GM15510 (cell line): Measurements from ENCODE around the gene PID1.

Experiments
- POLR2A ChIP-seq: IDR thresholded peaks from 3 replicates; pipeline ENCODE4 v1.6.1; 2011; ENCODE audit warnings: borderline replicate concordance; ENCODE audit not compliant: insufficient read length; ENCODE audit errors: extremely low read depth

PID1 gene

GRCh38 chr2:229243890-229244560 lies 27.1 kb downstream of the PID1 start:
- TF ChIP-seq POLR2A = no peak

GRCh38 chr2:229240984-229241491 lies 30.0 kb downstream of the PID1 start:
- TF ChIP-seq POLR2A = no peak

GRCh38 chr2:229239021-229239420 lies 32.1 kb downstream of the PID1 start:
- TF ChIP-seq POLR2A = no peak

GRCh38 chr2:229237270-229237669 lies 33.8 kb downstream of the PID1 start:
- TF ChIP-seq POLR2A = no peak

- no peak for TF ChIP-seq POLR2A
Observed at GRCh38 chr2:229235131-229235914, 35.8 kb downstream of the PID1 start.

GRCh38 chr2:229231885-229232284 lies 39.2 kb downstream of the PID1 start:
- TF ChIP-seq POLR2A = no peak

GRCh38 chr2:229231328-229231868 lies 39.7 kb downstream of the PID1 start:
- no peak for TF ChIP-seq POLR2A

GRCh38 chr2:229230911-229231310 lies 40.2 kb downstream of the PID1 start:
- TF ChIP-seq POLR2A = no peak

GRCh38 chr2:229230256-229230655 lies 40.8 kb downstream of the PID1 start:
- TF ChIP-seq POLR2A = no peak

GRCh38 chr2:229226382-229226781 lies 44.7 kb downstream of the PID1 start:
- TF ChIP-seq POLR2A = no peak

GRCh38 chr2:229223107-229223506 lies 48.0 kb downstream of the PID1 start:
- TF ChIP-seq POLR2A = no peak

- TF ChIP-seq POLR2A = no peak
Observed at GRCh38 chr2:229221641-229222040, 49.4 kb downstream of the PID1 start.

GRCh38 chr2:229220254-229220653 lies 50.8 kb downstream of the PID1 start:
- TF ChIP-seq POLR2A = no peak

GRCh38 chr2:229218329-229218921 lies 52.7 kb downstream of the PID1 start:
- TF ChIP-seq POLR2A = no peak

- TF ChIP-seq POLR2A = no peak
Observed at GRCh38 chr2:229212241-229212640, 58.8 kb downstream of the PID1 start.

GRCh38 chr2:229210641-229211040 lies 60.4 kb downstream of the PID1 start:
- no peak for TF ChIP-seq POLR2A

- no peak for TF ChIP-seq POLR2A
Observed at GRCh38 chr2:229206548-229206947, 64.5 kb downstream of the PID1 start.
